UCSD-AML1 (cell line): ENCODE data around the gene GFRA1.
A peak's percentile ranks its signal among the peaks of the same experiment; 100 is the strongest.

ENCODE experiments used
- DNase-seq: peaks from one replicate; lab custom pipeline; 2025; ENCODE audit not compliant: unreplicated experiment; lab: John Stamatoyannopoulos, UW

GFRA1 gene

DNA sequence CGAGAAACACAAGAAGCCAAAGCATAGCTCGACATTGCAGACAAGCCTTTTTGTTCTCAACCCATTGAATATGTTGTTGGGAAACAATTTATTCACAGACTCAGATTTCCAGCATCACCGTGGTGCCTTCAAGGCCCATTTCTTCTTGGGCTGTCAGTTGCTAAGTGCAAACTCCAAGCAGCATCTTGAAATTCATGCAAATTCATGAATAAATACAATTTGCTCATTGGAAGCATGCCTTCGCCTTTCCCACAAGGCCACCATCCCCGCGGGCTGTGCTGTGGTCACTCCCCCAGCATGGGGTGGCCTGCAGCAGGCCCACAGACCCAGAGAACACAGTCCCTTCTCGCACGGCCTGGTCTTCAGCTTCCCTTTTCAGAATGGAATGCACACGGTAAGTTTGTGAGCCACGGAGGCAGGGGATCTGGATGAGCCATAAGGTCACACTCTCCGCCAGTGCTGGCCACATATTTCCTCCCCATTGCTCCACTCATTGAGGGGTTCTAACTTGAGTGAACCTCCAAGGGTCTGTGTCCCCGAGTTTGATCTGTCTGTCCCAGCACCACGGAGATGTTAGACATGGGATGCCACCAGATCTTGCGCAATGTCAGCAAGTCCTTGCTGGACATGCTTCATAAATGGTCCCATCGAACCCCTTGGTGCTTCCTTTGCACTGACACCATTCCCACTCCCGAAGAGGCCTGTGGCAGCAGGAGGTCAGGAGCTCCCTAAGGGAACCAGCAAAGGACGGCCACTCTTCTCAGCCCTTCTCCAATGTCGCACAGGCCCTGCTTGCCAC is 109.5 kb downstream of the GFRA1 start:
- no peak for DNase-seq

DNA sequence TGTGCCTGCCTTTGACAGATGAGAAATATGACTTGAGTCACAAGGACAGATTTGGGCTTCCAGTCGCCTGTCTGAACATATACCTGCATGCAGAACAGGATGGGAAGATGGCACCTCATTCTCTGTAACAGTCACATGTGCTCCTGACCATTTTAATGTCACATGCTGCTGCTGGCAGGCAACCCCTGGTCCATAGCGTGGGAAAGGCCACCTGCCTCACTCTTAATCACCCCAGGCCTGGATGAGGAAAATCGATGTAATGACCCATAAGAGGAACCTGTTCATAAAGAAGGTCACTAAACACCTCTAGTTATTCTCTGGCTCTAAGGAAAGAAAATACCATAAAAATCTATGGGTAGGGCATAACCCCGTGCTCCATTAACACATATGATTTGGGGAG is 110.2 kb downstream of the GFRA1 start:
- no peak for DNase-seq

DNA sequence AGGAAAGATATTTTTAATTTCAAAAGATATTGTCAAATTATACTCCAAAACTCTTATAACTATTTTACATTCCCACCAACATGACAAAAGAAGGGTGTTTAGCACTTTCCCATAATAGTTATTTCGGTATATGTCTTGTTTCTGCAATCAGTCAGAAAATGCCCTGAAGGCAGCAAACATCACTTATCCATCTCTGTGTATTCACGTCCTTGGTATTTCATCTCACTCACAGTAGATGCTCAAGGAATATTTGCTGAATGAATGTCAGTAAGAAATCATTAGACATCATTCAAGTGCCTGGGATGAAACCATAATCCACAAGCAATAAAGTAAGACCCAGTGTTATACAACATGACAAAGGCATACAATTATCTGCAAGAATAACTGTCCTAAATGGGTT is 112.7 kb downstream of the GFRA1 start:
- no peak for DNase-seq

DNA sequence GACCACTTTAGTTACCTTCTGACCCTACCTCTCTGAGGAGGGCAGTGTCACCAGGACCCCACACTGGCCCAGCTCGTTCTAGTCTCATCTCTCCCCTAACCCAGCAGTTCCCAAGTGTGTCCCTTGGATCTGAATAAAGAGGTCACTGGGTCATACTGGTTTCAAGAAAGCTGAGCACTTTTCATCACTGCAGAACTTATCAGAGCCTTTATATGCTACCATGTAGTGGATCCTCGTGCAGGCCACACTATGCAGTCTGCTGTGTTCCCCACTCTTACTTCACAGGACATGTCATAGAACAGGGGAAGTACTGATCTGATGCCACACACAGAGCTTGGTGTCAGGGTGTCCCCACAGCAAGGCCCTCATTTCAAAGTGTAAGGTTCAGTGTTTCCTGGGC is 113.8 kb downstream of the GFRA1 start:
- DNase-seq = no peak

DNA sequence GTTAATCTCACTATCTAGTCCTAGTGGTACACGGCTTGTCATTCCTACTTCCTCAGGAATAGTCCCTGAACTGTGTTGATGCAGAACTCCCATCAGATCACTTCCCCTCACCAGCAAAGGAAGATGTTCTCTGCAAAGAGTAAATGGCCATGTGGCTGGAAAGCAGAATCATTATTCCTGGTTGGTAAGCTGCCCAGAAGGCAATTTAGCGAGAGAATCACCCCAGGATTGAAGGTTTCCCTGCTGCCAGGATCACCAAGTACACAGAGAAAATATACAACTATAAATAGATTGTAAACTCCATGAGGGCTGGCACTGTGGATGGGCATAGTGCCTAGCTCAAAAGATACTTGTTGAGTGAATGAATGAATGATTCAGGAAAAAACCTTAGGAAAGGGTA is 115.0 kb downstream of the GFRA1 start:
- DNase-seq = no peak

DNA sequence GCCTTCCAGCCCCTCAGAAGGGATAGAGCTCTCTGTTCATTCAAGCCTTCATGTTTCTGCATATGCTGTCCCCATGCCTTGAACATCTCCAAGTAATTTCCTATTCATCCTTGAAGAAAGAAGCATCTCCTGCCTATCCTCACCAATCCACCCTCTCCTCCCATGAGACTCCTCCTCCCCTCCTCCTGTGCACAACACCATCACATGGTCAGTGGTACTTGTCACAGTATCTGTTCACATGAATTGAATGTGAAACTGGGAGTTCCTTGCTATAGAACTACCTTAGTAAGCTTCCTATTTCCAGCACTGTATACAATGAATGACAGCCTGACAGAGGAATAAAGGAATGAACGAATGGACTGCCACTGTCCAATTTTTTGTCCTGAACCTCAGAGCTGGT is 115.5 kb downstream of the GFRA1 start:
- no peak for DNase-seq

DNA sequence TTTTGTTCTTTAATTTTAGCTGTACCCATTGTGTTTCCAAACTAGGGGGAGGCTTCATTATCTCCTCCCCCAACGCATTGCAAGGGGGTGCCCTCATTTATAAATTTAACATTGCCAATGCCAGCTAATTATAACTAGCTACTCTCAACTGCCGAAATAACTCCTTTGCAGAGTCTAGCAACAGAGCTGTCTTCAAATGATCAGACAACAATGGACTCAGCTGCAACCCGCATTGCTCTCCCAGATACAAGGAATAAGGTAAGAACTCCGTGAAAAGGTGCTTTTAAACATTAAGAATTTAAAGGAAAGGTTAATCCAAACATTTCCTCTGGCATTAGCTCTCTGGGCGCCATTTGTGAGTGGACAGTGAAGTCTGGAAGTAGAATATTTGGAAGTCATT is 116.2 kb downstream of the GFRA1 start:
- no peak for DNase-seq

DNA sequence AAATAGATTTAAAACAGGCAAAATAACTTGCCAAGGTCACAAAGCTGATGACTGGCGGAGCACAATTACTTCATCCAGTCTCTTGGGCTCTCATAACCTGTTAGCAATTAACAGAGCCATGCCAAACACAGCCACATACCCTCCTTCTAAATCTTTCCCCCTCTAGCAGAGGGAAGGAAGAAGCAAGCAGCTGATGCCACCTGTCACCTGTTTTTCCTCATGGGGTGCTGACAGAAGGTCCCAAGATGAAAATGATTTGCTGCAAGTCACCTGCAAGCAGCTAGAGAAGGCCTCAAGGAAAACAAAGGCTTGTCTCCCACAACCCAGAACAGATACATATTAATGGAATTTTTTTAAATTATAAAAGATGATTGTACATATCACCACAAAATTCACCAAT is 117.8 kb downstream of the GFRA1 start:
- no peak for DNase-seq

DNA sequence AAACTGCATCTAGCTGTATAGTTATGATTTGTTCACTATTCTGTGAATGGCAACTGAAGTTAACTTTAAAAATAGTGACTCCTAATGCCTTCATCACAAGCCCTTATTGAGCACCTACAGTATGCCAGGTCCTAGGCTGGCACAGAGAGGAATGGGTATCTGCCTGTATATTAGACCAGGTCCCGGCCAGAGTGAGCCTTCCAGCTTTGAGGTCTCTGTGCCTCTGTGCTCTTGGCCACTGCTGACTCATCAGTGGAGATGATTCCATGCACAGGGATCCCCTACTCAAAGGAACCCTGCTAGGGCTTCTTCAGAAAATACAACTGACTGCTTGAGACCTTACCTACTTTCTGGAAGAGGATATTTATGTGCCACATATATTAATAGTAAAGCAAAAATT is 118.4 kb downstream of the GFRA1 start:
- no peak for DNase-seq

DNA sequence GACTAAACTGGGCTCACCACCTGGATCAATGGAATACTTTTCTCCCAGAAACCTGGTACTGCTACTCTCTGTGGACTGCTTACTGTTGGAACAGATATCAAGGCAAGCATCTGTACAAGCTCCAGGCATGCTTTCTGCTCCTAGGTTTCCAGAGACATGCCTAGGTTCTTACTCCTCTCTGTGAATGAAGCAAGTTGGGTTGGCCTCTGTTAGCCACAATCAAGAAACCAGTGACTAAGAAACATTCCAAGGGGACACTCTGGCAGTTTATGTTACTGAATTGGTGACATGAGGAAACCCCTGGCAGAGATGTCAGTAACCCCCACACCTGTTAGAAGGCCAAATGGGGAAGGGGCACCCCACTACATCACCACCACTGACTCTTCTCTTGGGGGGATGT is 121.9 kb downstream of the GFRA1 start:
- DNase-seq = no peak

DNA sequence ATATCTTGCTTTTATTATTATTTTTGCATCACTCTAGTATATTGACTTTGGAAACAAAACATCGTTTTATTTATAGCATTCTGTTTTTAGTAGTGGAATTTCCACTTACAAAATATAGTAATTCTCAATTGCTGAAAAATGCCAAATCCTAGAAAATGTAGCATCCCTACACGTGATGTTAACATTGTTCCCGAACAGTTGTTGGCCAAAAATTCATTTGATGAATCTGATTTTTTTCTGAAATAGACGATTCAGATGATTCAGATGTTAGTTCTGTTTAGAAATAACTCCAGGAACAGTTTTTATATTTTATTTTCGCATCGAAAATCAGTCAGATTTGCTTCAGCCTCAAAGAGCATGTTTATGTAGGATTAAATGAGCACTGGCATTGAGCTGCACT is 122.4 kb downstream of the GFRA1 start:
- DNase-seq = no peak

DNA sequence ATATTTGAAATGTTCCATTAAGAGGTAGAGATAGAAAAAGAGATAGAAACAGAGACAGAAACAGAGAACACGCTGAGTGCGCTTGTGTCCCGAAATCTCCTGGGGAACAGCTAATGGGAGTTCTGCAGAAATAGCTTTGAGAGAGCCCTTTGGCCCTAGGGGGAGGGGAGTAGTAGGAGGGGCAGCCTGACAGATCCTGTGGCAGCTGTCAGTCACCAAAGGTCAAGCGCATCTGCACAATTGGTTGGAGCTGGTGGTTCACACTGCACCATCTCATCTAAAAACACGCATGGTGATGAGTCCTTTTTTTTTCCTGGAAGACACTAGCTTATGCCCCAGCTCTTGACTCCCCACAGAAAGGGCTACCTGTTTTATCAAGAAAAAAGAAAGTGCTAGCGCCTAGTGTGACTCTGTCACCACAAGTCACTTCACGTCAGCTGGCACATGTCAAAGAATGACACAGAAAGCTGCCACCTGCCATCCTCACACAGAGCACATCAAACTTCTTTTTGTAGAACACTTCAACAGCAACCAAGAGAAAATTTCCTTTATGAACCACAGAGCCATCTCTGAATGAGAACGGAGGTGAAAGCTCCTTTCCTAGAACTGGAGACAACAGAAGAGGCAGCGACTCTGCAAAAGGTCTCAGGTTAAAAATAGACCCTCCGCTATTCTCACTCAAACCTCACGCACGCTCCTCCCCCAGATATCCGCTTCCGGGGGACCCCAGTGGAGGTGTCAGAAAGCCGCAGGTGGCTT is 125.7 kb downstream of the GFRA1 start:
- peak; percentile 22 for DNase-seq

DNA sequence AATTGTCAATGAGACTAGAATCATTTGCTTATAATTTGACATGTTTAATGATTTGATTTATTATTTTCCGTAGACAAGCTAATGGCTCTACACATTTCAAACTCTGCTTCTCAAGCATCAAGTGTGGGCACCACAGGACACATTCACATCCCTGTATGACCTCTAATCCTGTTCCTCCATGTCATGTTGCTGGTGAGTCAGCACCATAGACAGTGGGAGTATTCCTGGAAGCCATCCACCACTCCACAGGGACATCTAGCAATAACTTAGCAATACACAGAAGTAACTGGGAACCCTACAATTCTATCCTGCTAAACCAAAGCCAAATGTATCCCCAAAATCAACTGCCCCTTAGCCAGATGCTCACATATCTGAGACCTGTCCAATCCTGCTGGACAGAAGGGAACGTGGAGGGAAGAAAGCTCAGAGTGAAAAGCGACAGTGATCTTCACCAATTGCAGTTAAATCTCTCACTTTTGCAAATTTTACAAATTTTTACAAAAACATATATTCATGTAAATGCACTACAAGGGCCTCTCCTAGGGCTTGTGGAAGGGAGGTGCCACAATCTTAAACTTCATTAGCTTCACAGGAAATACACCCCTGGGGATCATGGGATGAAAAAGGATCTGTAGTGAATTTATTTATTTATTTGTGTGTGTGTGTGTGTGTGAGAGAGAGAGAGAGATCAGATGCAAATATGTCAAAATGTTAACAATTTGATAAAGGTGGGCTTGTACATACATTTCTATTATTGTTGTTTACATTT is 126.5 kb downstream of the GFRA1 start:
- no peak for DNase-seq

DNA sequence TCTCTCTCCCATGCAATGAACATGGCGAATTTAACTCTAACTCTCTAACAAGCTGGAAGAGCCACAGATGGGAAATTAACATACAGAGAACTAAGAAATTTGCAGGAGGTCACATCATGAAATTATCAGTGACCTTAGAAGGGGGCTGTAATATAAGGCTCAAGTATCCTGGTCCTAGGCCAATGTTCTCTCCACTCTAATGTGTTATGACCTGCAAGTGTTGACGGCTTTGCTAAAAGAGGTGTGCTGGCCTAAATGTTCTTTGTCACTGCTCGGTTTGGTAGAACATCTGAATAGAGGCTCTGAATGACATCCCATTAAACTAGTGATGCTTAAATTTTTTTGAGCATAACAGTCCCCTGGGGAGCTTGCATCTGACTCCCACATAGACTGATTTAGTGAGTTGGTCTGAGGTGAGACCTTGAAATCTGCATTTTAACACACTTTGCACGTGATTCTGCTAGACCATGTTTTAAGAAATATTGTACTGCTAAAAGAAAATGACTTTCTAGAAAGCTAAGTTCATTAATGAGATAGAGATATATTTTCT is 129.3 kb downstream of the GFRA1 start:
- DNase-seq = no peak

DNA sequence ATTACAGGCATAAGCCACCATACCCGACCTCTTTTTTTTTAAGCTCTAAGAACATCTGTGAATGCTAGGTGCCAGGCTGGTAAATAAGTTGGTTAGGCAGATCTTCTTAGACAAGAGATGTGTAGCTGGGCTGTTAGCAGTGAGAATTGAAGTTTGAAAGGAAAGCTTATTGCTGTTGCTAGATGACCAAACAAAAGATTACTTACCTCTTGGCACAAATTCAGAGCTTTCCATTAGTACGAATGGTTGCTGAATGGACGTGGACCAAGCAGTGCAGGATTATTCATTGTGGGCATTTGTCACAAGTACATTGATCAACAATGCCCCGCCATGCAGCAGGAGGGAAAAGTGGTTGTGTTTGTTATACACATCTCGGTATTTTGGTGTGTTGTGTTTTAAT is 131.2 kb downstream of the GFRA1 start:
- DNase-seq = no peak

DNA sequence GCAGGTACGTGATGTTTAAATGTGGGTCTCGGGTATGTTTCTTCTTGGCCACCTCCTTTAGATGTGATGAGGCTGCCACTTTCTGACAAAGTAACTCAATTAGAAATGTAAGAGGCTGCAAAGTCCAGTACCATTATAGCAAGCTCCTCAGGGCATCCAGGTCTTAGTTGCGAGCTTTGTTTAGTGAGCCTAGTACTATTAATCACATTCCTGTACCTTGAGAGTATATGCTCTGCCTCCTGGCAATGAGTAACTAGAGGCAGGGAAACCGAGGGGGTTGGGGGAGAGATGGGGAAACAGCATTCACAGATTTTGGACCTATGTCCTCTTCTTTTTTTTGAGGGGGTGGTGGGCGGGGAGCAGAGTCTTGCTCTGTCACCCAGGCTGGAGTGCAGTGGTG is 131.8 kb downstream of the GFRA1 start:
- DNase-seq = no peak

DNA sequence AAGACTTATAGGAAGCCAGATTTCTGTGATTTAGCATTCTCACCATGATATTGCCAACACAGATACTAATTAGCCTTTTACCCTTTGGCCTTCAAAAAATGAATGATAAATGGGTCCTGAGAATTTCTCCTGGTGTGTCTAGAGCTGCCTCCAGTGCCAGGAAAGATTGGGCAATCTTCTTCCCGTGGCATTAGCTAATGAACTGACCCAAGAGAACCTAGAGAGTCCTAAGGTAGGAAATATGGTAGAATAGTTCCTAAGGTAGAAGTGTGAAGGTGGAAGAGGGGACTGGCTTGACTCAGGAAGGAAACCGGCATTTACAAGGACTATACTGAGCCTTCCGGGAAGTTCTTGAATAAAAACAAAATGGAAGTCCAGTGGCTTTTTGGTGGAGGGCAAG is 133.1 kb downstream of the GFRA1 start:
- no peak for DNase-seq

DNA sequence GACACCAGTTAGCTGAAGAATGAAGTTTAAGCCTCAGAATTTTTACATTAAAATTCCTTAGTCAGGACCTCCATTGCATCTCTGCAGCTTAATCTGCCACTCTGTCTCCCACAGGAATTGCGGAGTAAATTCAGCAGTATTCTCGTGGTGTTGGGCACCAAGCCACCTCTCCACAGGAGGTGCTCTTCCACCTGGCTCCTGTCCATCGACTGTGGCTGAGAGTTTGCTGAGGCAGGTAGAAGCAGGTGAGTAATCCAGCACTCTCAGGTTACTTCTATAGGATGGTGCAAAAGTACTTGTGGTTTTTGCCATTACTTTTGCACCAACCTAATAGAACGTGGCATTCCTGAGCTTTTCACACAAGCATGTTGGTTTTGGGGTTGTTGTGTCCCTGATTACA is 134.1 kb downstream of the GFRA1 start:
- no peak for DNase-seq

DNA sequence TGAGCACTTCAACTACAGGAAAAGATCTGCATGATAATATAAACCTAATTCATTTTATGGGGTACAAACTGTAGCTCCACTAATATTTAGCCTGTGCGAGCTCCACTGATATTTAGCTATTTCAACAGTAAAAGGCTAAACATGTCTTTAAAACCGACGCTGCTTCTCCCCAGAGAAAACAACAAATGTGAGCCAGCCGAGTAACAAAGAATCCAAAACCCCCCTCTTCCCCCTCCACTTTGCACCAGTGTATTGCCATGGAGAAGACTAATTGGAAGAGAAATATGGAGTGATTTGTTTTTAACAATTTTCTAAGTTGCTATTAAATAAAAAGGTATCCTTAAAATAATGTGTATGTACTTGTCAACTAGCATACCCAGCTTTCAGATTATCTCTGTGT is 136.7 kb downstream of the GFRA1 start:
- no peak for DNase-seq

DNA sequence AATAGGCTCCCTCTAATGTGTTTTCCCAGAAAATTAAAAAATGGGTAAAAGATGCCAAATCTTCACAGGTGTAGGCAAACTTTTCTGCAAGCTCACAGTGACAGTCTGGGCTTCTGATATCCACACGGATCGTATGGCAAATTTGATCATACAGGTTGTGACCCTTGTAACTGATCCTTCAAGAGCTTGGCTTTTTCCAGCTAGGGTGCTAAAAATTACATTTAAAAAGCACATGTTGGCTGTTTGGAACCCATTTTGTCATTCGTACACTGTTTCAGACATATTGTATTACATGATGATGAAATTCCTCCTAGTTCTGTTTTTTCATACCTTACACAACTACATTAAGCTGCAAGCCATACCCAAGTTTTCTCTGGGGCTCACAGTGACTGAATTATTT is 138.7 kb downstream of the GFRA1 start:
- DNase-seq = no peak

DNA sequence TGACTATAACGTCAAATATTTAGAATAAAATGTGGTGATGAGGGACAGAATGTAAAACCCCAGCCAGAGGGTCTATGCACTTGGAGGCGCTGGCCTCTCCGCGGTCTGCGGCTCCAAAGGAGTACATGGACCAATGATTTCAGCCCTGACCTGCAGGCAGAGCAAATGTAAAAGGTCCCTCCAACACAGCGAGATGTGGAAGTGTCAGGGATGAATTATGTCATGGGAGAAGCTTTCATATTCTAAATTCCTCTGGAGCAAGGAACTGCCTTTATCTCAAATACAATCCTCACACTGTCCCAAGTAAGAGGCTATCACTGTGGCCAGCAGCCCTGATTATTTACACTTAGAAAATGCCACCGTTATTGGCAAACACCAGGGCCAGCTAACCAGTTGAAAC is 139.4 kb downstream of the GFRA1 start:
- no peak for DNase-seq
